HepG2 (cell line): Measurements from ENCODE around the gene PPM1G.

Source experiments
- AFF4 ChIP-seq: sonication (generic); formaldehyde crosslinking; IDR thresholded peaks from 2 replicates; pipeline ENCODE4 v1.4.0; 2020; ENCODE audit warnings: missing genetic modification reagents
- GABPB1 ChIP-seq: IDR thresholded peaks from 2 replicates; pipeline ENCODE4 v1.6.1; 2016; ENCODE audit warnings: mild to moderate bottlenecking, missing genetic modification reagents, moderate library complexity, missing compliant biosample characterization
- NFKB2 ChIP-seq: sonication (generic); formaldehyde crosslinking; IDR thresholded peaks from 2 replicates; pipeline ENCODE4 v1.4.0; 2020; ENCODE audit warnings: missing genetic modification reagents, borderline replicate concordance
- NFYB ChIP-seq: sonication (generic); formaldehyde crosslinking; IDR thresholded peaks from 2 replicates; pipeline ENCODE4 v1.4.0; 2020; ENCODE audit warnings: missing genetic modification reagents
- YY1 ChIP-seq: IDR thresholded peaks from 2 replicates; pipeline ENCODE4 v1.6.1; 2011; ENCODE audit warnings: low read length, low read depth, moderate library complexity, mild to moderate bottlenecking; ENCODE audit not compliant: insufficient read depth, insufficient replicate concordance

- TF ChIP-seq NFKB2 (CRISPR knock-in tag), result no peak
- TF ChIP-seq NFYB (CRISPR knock-in tag), result no peak
- TF ChIP-seq YY1, result no peak
- no peak; the same call in none of the 2 replicates for TF ChIP-seq GABPB1 (CRISPR knock-in tag)
- no peak for TF ChIP-seq AFF4
Observed at GRCh38 chr2:27370816-27371620, 38.4 kb downstream of the PPM1G start.
